SK-N-SH (cell line): ENCODE measurements around the gene FXYD5.

Experiments used
- EP300 ChIP-seq, 2 experiments: IDR thresholded peaks; 2 replicates each; pipeline versions ENCODE4 v1.4.0 to v1.6.1; 2012; ENCODE audit warnings: borderline replicate concordance in 1 of 2, low read depth in 1 of 2, low read length in 1 of 2
- EZH2phosphoT487 ChIP-seq: fragments of 200-600 bp; sonication (generic); IDR thresholded peaks from 2 replicates; pipeline ENCODE4 v1.6.1; 2017; ENCODE audit warnings: low read depth, mixed run types, mild to moderate bottlenecking, antibody characterized with exemption, moderate library complexity, borderline replicate concordance
- MAX ChIP-seq: IDR thresholded peaks from 2 replicates; pipeline ENCODE4 v1.4.0; 2012; ENCODE audit warnings: low read depth
- MEF2A ChIP-seq: IDR thresholded peaks from 2 replicates; pipeline ENCODE4 v1.4.0; 2012; ENCODE audit warnings: low read depth, borderline replicate concordance
- RFX5 ChIP-seq: IDR thresholded peaks from 2 replicates; pipeline ENCODE4 v1.6.1; 2012; ENCODE audit warnings: mild to moderate bottlenecking, improper control_type of control experiment, low read length
- TF ChIP-seq, protein P1 (sequence below): fragments of 200-600 bp; sonication (generic); IDR thresholded peaks from 2 replicates; pipeline ENCODE4 v1.6.1; 2017; ENCODE audit warnings: antibody characterized with exemption, mild to moderate bottlenecking, moderate library complexity
- TF ChIP-seq, protein P2 (sequence below): IDR thresholded peaks from 2 replicates; pipeline ENCODE4 v1.6.1; 2012; ENCODE audit warnings: mild to moderate bottlenecking, low read depth, low read length, moderate library complexity

DNA sequence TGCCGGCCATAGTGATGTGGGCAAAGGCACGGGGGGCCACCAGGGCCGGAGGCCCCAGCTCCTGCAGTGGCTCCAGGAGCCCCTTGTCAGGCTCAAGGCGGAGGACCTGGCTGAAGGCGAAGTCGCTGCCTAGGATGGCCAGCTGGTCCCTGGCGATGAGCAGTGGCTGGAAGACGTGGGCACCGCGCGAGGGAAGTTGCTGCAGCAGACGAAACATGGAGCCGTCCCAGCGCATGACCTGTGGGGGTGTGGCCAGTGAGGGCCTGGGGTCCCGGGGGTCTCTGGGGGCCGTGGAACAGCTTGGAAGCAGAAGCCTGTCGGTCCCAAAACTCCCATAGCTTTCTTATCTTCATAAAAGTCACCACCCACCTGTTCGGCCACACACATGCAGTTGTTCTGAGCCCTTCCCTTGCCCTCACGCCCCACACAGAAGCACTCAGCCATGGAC, 29.2 kb upstream of the FXYD5 start:
- no peak for TF ChIP-seq RFX5
- no peak for TF ChIP-seq MAX
- TF ChIP-seq, protein P1, sequence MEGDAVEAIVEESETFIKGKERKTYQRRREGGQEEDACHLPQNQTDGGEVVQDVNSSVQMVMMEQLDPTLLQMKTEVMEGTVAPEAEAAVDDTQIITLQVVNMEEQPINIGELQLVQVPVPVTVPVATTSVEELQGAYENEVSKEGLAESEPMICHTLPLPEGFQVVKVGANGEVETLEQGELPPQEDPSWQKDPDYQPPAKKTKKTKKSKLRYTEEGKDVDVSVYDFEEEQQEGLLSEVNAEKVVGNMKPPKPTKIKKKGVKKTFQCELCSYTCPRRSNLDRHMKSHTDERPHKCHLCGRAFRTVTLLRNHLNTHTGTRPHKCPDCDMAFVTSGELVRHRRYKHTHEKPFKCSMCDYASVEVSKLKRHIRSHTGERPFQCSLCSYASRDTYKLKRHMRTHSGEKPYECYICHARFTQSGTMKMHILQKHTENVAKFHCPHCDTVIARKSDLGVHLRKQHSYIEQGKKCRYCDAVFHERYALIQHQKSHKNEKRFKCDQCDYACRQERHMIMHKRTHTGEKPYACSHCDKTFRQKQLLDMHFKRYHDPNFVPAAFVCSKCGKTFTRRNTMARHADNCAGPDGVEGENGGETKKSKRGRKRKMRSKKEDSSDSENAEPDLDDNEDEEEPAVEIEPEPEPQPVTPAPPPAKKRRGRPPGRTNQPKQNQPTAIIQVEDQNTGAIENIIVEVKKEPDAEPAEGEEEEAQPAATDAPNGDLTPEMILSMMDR: no peak
- TF ChIP-seq EZH2phosphoT487: no peak
- no peak for TF ChIP-seq EP300 (IDR thresholded peaks at IDR 0.05; ENCODE audit: borderline replicate concordance in 1 of 2, low read depth in 1 of 2, low read length in 1 of 2)
- no peak for TF ChIP-seq MEF2A
- TF ChIP-seq, protein P2, sequence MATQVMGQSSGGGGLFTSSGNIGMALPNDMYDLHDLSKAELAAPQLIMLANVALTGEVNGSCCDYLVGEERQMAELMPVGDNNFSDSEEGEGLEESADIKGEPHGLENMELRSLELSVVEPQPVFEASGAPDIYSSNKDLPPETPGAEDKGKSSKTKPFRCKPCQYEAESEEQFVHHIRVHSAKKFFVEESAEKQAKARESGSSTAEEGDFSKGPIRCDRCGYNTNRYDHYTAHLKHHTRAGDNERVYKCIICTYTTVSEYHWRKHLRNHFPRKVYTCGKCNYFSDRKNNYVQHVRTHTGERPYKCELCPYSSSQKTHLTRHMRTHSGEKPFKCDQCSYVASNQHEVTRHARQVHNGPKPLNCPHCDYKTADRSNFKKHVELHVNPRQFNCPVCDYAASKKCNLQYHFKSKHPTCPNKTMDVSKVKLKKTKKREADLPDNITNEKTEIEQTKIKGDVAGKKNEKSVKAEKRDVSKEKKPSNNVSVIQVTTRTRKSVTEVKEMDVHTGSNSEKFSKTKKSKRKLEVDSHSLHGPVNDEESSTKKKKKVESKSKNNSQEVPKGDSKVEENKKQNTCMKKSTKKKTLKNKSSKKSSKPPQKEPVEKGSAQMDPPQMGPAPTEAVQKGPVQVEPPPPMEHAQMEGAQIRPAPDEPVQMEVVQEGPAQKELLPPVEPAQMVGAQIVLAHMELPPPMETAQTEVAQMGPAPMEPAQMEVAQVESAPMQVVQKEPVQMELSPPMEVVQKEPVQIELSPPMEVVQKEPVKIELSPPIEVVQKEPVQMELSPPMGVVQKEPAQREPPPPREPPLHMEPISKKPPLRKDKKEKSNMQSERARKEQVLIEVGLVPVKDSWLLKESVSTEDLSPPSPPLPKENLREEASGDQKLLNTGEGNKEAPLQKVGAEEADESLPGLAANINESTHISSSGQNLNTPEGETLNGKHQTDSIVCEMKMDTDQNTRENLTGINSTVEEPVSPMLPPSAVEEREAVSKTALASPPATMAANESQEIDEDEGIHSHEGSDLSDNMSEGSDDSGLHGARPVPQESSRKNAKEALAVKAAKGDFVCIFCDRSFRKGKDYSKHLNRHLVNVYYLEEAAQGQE: no peak
